NOMO-1 treated with DMSO at 0.1 percent for 48 hours (cell line): ENCODE results near the gene ADAM23.

Experiments used
- DNase-seq: peaks from one replicate; lab custom pipeline; 2025; ENCODE audit not compliant: unreplicated experiment; lab: John Stamatoyannopoulos, UW

The ADAM23 gene

GRCh38 chr2:206442474-206442832, 879 bp upstream of the ADAM23 start:
- DNase-seq, result peak; percentile 34

GRCh38 chr2:206443735-206444527, 599 bp downstream of the ADAM23 start:
- DNase-seq, result peak; percentile 10

- no peak for DNase-seq
Observed at GRCh38 chr2:206445948-206446347, 2.6 kb downstream of the ADAM23 start.

GRCh38 chr2:206452242-206452641, 8.9 kb downstream of the ADAM23 start:
- DNase-seq, result no peak

- DNase-seq, result no peak
Observed at GRCh38 chr2:206452750-206453149, 9.4 kb downstream of the ADAM23 start.

GRCh38 chr2:206456078-206456754, 12.9 kb downstream of the ADAM23 start:
- DNase-seq, result no peak

GRCh38 chr2:206457188-206457634, 13.9 kb downstream of the ADAM23 start:
- DNase-seq, result peak; percentile 90

- DNase-seq, result peak; percentile 53
Observed at GRCh38 chr2:206462240-206462854, 19.0 kb downstream of the ADAM23 start.

- no peak for DNase-seq
Observed at GRCh38 chr2:206463685-206464084, 20.4 kb downstream of the ADAM23 start.

- no peak for DNase-seq
Observed at GRCh38 chr2:206464597-206464996, 21.3 kb downstream of the ADAM23 start.

- no peak for DNase-seq
Observed at GRCh38 chr2:206471524-206472062, 28.3 kb downstream of the ADAM23 start.

GRCh38 chr2:206472094-206472493, 28.8 kb downstream of the ADAM23 start:
- DNase-seq, result no peak

- DNase-seq, result no peak
Observed at GRCh38 chr2:206474099-206474498, 30.8 kb downstream of the ADAM23 start.

- no peak for DNase-seq
Observed at GRCh38 chr2:206477296-206477695, 34.0 kb downstream of the ADAM23 start.

GRCh38 chr2:206478340-206478739, 35.0 kb downstream of the ADAM23 start:
- DNase-seq, result no peak

GRCh38 chr2:206480161-206480560, 36.8 kb downstream of the ADAM23 start:
- DNase-seq, result no peak

GRCh38 chr2:206480620-206481019, 37.3 kb downstream of the ADAM23 start:
- DNase-seq, result no peak

- no peak for DNase-seq
Observed at GRCh38 chr2:206481056-206481455, 37.7 kb downstream of the ADAM23 start.

- peak; percentile 72 for DNase-seq
Observed at GRCh38 chr2:206482123-206482522, 38.8 kb downstream of the ADAM23 start.

GRCh38 chr2:206482633-206483032, 39.3 kb downstream of the ADAM23 start:
- no peak for DNase-seq

GRCh38 chr2:206488053-206488452, 44.7 kb downstream of the ADAM23 start:
- DNase-seq, result no peak

GRCh38 chr2:206488623-206489022, 45.3 kb downstream of the ADAM23 start:
- DNase-seq, result no peak
